H9 (cell line): ENCODE data around the gene ANKRD12. TPM values are rescaled to one million over a fixed set of nuclear protein-coding genes. Genes with fewer than 3 reads are reported as not detected.
"Not testable (repeated sequence)": the region's sequence is repeated elsewhere in the genome, so short reads cannot be mapped to it uniquely, and the experiment has no call there.

Source experiments
- DNase-seq: peaks from one replicate; pipeline ENCODE4 v3.0.0-alpha.2; 2017
- H2AFZ ChIP-seq: one replicate; pipeline ENCODE4 v1.6.1; 2013; ENCODE audit warnings: mild to moderate bottlenecking, low read length, control low read depth, moderate library complexity
- H2AK5ac ChIP-seq: 2 replicates; pipeline ENCODE4 v1.6.1; 2013; ENCODE audit warnings: low read length, control low read depth, mixed read lengths; ENCODE audit not compliant: insufficient read length
- H2BK120ac ChIP-seq: one replicate; pipeline ENCODE4 v1.6.1; 2013; ENCODE audit warnings: low read depth, mild to moderate bottlenecking, low read length, control low read depth, inconsistent platforms; ENCODE audit not compliant: poor library complexity, severe bottlenecking
- H2BK12ac ChIP-seq: 2 replicates; pipeline ENCODE4 v1.6.1; 2013; ENCODE audit warnings: low read length, control low read depth, mixed read lengths, low read depth; ENCODE audit not compliant: insufficient read length
- H2BK15ac ChIP-seq: 2 replicates; pipeline ENCODE4 v1.6.1; 2013; ENCODE audit warnings: low read depth, low read length, control low read depth
- H2BK20ac ChIP-seq: one replicate; pipeline ENCODE4 v1.6.1; 2013; ENCODE audit warnings: low read depth, mild to moderate bottlenecking, low read length, control low read depth, inconsistent platforms; ENCODE audit not compliant: poor library complexity, severe bottlenecking
- H2BK5ac ChIP-seq: 2 replicates; pipeline ENCODE4 v1.6.1; 2013; ENCODE audit warnings: low read length, control low read depth, mixed read lengths; ENCODE audit not compliant: insufficient read length
- H3K14ac ChIP-seq: 2 replicates; pipeline ENCODE4 v1.6.1; 2013; ENCODE audit warnings: low read length, control low read depth; ENCODE audit not compliant: insufficient read depth
- H3K18ac ChIP-seq: 2 replicates; pipeline ENCODE4 v1.6.1; 2013; ENCODE audit warnings: low read depth, mild to moderate bottlenecking, mixed read lengths, low read length, control low read depth; ENCODE audit not compliant: insufficient read length
- H3K23ac ChIP-seq: 2 replicates; pipeline ENCODE4 v1.6.1; 2013; ENCODE audit warnings: low read length, control low read depth, mixed read lengths, low read depth; ENCODE audit not compliant: insufficient read length
- H3K23me2 ChIP-seq: 2 replicates; pipeline ENCODE4 v1.6.1; 2013; ENCODE audit warnings: low read depth, mild to moderate bottlenecking, mixed read lengths, low read length, control low read depth; ENCODE audit not compliant: insufficient read length, poor library complexity, severe bottlenecking
- H3K27ac ChIP-seq: 2 replicates; pipeline ENCODE4 v1.5.1; 2013; ENCODE audit warnings: low read length, control low read depth, mixed read lengths, low read depth; ENCODE audit not compliant: insufficient read length
- H3K27me3 ChIP-seq: 2 replicates; pipeline ENCODE4 v1.6.1; 2013; ENCODE audit warnings: low read length, control low read depth, inconsistent platforms; ENCODE audit not compliant: insufficient read depth
- H3K4ac ChIP-seq: 2 replicates; pipeline ENCODE4 v1.6.1; 2013; ENCODE audit warnings: low read depth, mild to moderate bottlenecking, control low read depth, inconsistent platforms, low read length, moderate library complexity
- H3K4me1 ChIP-seq: 2 replicates; pipeline ENCODE4 v1.6.1; 2013; ENCODE audit warnings: low read length, control low read depth, inconsistent platforms; ENCODE audit not compliant: insufficient read depth
- H3K4me2 ChIP-seq: 2 replicates; pipeline ENCODE4 v1.6.1; 2013; ENCODE audit warnings: low read length, control low read depth, mixed read lengths; ENCODE audit not compliant: insufficient read length, insufficient read depth
- H3K56ac ChIP-seq: 2 replicates; pipeline ENCODE4 v1.6.1; 2013; ENCODE audit warnings: low read depth, mild to moderate bottlenecking, mixed read lengths, low read length, control low read depth; ENCODE audit not compliant: insufficient read length
- H3K79me1 ChIP-seq: 2 replicates; pipeline ENCODE4 v1.6.1; 2013; ENCODE audit warnings: low read depth, mild to moderate bottlenecking, moderate library complexity, low read length, control low read depth, inconsistent platforms; ENCODE audit not compliant: insufficient read depth, poor library complexity, severe bottlenecking
- H3K79me2 ChIP-seq: 2 replicates; pipeline ENCODE4 v1.6.1; 2013; ENCODE audit warnings: low read length, control low read depth, inconsistent platforms; ENCODE audit not compliant: insufficient read depth
- H3K9ac ChIP-seq: 2 replicates; pipeline ENCODE4 v1.6.1; 2013; ENCODE audit warnings: low read length, control low read depth, mixed read lengths; ENCODE audit not compliant: insufficient read length; ENCODE audit errors: extremely low read depth
- H3K9me3 ChIP-seq: one replicate; pipeline ENCODE4 v1.6.1; 2013; ENCODE audit warnings: low read depth, low read length, inconsistent platforms; ENCODE audit not compliant: control insufficient read depth
- H3T11ph ChIP-seq: one replicate; pipeline ENCODE4 v1.6.1; 2013; ENCODE audit warnings: mild to moderate bottlenecking, low read length, control low read depth, inconsistent platforms
- H4K20me1 ChIP-seq: one replicate; pipeline ENCODE4 v1.6.1; 2013; ENCODE audit not compliant: control insufficient read depth, insufficient read length, insufficient read depth
- H4K5ac ChIP-seq: 2 replicates; pipeline ENCODE4 v1.6.1; 2013; ENCODE audit warnings: low read depth, mild to moderate bottlenecking, mixed read lengths, low read length, control low read depth; ENCODE audit not compliant: insufficient read length
- H4K8ac ChIP-seq: replicated peaks from 2 replicates; pipeline ENCODE4 v1.6.1; 2013; ENCODE audit warnings: low read length, control low read depth, mixed read lengths, low read depth; ENCODE audit not compliant: insufficient read length
- H4K91ac ChIP-seq: 2 replicates; pipeline ENCODE4 v1.6.1; 2013; ENCODE audit warnings: low read depth, mild to moderate bottlenecking, moderate library complexity, mixed read lengths, low read length, control low read depth; ENCODE audit not compliant: insufficient read length
- H3K27ac Mint-ChIP-seq, 3 experiments: 2 replicates in 2 of 3; 3 replicates in 1 of 3; pipeline ENCODE4 v1.8.0; 2020 to 2021; ENCODE audit warnings: mixed read lengths in 3 of 3, mild to moderate bottlenecking in 1 of 3, moderate library complexity in 1 of 3
- H3K27me3 Mint-ChIP-seq: 2 replicates; pipeline ENCODE4 v1.8.0; 2021; ENCODE audit warnings: low read depth, mild to moderate bottlenecking, moderate library complexity, mixed read lengths
- H3K36me3 Mint-ChIP-seq, 3 experiments: 2 replicates in 2 of 3; 3 replicates in 1 of 3; pipeline ENCODE4 v1.8.0; 2020 to 2021; ENCODE audit warnings: low read depth in 3 of 3, mixed read lengths in 3 of 3; ENCODE audit not compliant: insufficient read depth in 1 of 3
- H3K4me1 Mint-ChIP-seq, 2 experiments: 2 replicates each; pipeline ENCODE4 v1.8.0; 2020; ENCODE audit warnings: mixed read lengths in 2 of 2
- H3K4me3 Mint-ChIP-seq, 2 experiments: 2 replicates in 1 of 2; 3 replicates in 1 of 2; pipeline ENCODE4 v1.8.0; 2020 to 2021; ENCODE audit warnings: mild to moderate bottlenecking in 2 of 2, mixed read lengths in 2 of 2, moderate library complexity in 1 of 2
- H3K9me3 Mint-ChIP-seq, 2 experiments: 2 replicates in 1 of 2; 3 replicates in 1 of 2; pipeline ENCODE4 v1.8.0; 2020; ENCODE audit warnings: mild to moderate bottlenecking in 2 of 2, mixed read lengths in 2 of 2, moderate library complexity in 1 of 2
- CTCF ChIP-seq: fragments of 200-600 bp; sonication (generic); conservative IDR thresholded peaks from 3 replicates; pipeline ENCODE4 v1.8.0; 2021; ENCODE audit warnings: antibody characterized with exemption, mild to moderate bottlenecking
- WGBS: extraction: QIAGEN DNeasy Blood & Tissue Kit; methylation state at CpG from one replicate; pipeline ENCODE4 v1.1.7; 2013; ENCODE audit warnings: missing lambda C conversion rate, low lambda C conversion rate, mixed read lengths; ENCODE audit not compliant: insufficient read length; ENCODE audit errors: extremely low coverage; 5-methylcytosine and 5-hydroxymethylcytosine counted together
- total RNA-seq: library from RNA; stranded (reverse); gene quantifications from 2 replicates; pipeline ENCODE4 v1.2.1, GENCODE V29; 2021

ANKRD12 gene
- total RNA-seq, 1 experiment from 2014 or later = 38.9 TPM

GRCh38 chr18:9263264-9263663 is 126.7 kb downstream of the ANKRD12 start:
- Histone ChIP-seq H3K23ac (no peak overlapping the region), H2BK15ac (no peak overlapping the region), H3K14ac (no peak overlapping the region), H3K18ac (no peak overlapping the region), H3K4ac (no peak overlapping the region), H2BK20ac (no peak overlapping the region), H3K27ac (no peak overlapping the region), H2AFZ (no peak overlapping the region), H4K5ac (no peak overlapping the region), H2BK12ac (no peak overlapping the region), H3K4me2 (no peak overlapping the region), H2AK5ac (no peak overlapping the region), H3K79me1 (no peaks in the 10 kb centered on the region), H3T11ph (no peak overlapping the region), H4K20me1 (no peaks in the 10 kb centered on the region), H2BK5ac (no peak overlapping the region), H4K8ac (no peak overlapping the region), H2BK120ac (no peak overlapping the region), H4K91ac (no peak overlapping the region), H3K56ac (no peak overlapping the region), H3K4me1 (peaks cover 7% of the 10 kb centered on the region), H3K27me3 (no peaks in the 10 kb centered on the region), H3K9me3 (no peaks in the 10 kb centered on the region), H3K23me2 (no peaks in the 10 kb centered on the region), H3K79me2 (no peaks in the 10 kb centered on the region), H3K9ac (no peak overlapping the region)
- Mint-ChIP-seq H3K4me3 (no peak overlapping the region), H3K27me3 (no peaks in the 10 kb centered on the region; the same call in 1 of the 2 replicates), H3K9me3 (peaks cover 13 to 28% of the 10 kb centered on the region in 2 experiments), H3K4me1 (peaks cover 19% of the 10 kb centered on the region in 2 experiments), H3K27ac (no peak overlapping the region; a peak in 1 of 7 replicates), H3K36me3 (peaks cover 34 to 42% (median 37%) of the 10 kb centered on the region in 3 experiments)
- WGBS = no CpG with 5 or more reads among the region's 1 CpG
- TF ChIP-seq CTCF = no peak
- DNase-seq = no peak

- H3K9ac ChIP-seq = not testable (repeated sequence)
- peaks cover 19% of the 10 kb centered on the region in 2 experiments for H3K4me1 Mint-ChIP-seq
- WGBS = no CpG with 5 or more reads among the region's 15 CpGs
Measured at GRCh38 chr18:9264797-9265196, 128.2 kb downstream of the ANKRD12 start.

More at GRCh38 chr18:9264797-9265196, 128.2 kb downstream of the ANKRD12 start:
- not testable (repeated sequence) for H2BK20ac ChIP-seq, H3K4me2 ChIP-seq, H4K8ac ChIP-seq, H3K79me1 ChIP-seq, H4K20me1 ChIP-seq, H3K4me1 ChIP-seq, H2AK5ac ChIP-seq, H3K79me2 ChIP-seq, H4K5ac ChIP-seq, H2BK15ac ChIP-seq, H3K27me3 Mint-ChIP-seq, H3K27me3 ChIP-seq, H2AFZ ChIP-seq, H2BK120ac ChIP-seq, H3K14ac ChIP-seq, H4K91ac ChIP-seq, H3K23me2 ChIP-seq, H2BK12ac ChIP-seq, H3K56ac ChIP-seq, H3K4ac ChIP-seq, H3K9me3 ChIP-seq, H3K27ac ChIP-seq, H3K23ac ChIP-seq, H3T11ph ChIP-seq, H2BK5ac ChIP-seq
- H3K27ac Mint-ChIP-seq = peak overlapping the region in 1 of 3 experiments; percentile 97; a peak in 2 of 7 replicates
- peak; percentile 84 for DNase-seq
- peak overlapping the region; percentile 18 for H3K18ac ChIP-seq
- H3K36me3 Mint-ChIP-seq = peaks cover 35 to 48% (median 48%) of the 10 kb centered on the region in 3 experiments
- H3K9me3 Mint-ChIP-seq = peaks cover 17 to 33% of the 10 kb centered on the region in 2 experiments
- peak overlapping the region in 1 of 2 experiments; percentile 68; a peak in 3 of 5 replicates for H3K4me3 Mint-ChIP-seq
